Measurements from ENCODE around the gene TMEM40. TPM values are rescaled to one million over a fixed set of nuclear protein-coding genes. Genes with fewer than 3 reads are reported as not detected.

The TMEM40 gene
- total RNA-seq, 1 experiment from 2014 or later, result not detected

- no peak for DNase-seq
- Histone ChIP-seq H3K18ac (ENCODE audit: insufficient read length, low read depth, low read length) (no peak overlapping the region), H4K5ac (ENCODE audit: insufficient read length, low read depth, low read length) (no peak overlapping the region), H3K4me1 (ENCODE audit: insufficient read depth, low read length) (no peaks in the 10 kb centered on the region), H3K9me3 (ENCODE audit: control insufficient read depth, low read depth, low read length) (no peaks in the 10 kb centered on the region), H3K79me2 (ENCODE audit: insufficient read depth, low read length) (no peaks in the 10 kb centered on the region), H3K9ac (ENCODE audit: extremely low read depth, insufficient read length, low read length) (no peak overlapping the region), H3K23me2 (ENCODE audit: insufficient read length, low read depth, low read length, poor library complexity, severe bottlenecking) (no peaks in the 10 kb centered on the region), H2BK5ac (ENCODE audit: insufficient read length, low read length) (no peak overlapping the region), H3K79me1 (ENCODE audit: insufficient read depth, low read depth, low read length, poor library complexity, severe bottlenecking) (no peaks in the 10 kb centered on the region), H2BK12ac (ENCODE audit: insufficient read length, low read depth, low read length) (no peak overlapping the region), H3K4ac (ENCODE audit: low read depth, low read length) (no peak overlapping the region), H4K20me1 (ENCODE audit: control insufficient read depth, insufficient read depth, insufficient read length) (no peaks in the 10 kb centered on the region), H3K27me3 (ENCODE audit: insufficient read depth, low read length) (no peaks in the 10 kb centered on the region), H3K27ac (ENCODE audit: insufficient read length, low read depth, low read length) (no peak overlapping the region), H2BK120ac (ENCODE audit: low read depth, low read length, poor library complexity, severe bottlenecking) (no peak overlapping the region), H2AFZ (ENCODE audit: low read length) (no peak overlapping the region), H2AK5ac (ENCODE audit: insufficient read length, low read length) (no peak overlapping the region), H2BK20ac (ENCODE audit: low read depth, low read length, poor library complexity, severe bottlenecking) (no peak overlapping the region), H3K4me2 (ENCODE audit: insufficient read depth, insufficient read length, low read length) (no peak overlapping the region), H3K56ac (ENCODE audit: insufficient read length, low read depth, low read length) (no peak overlapping the region), H4K91ac (ENCODE audit: insufficient read length, low read depth, low read length) (peak overlapping the region; percentile 45), H4K8ac (replicated peaks; ENCODE audit: insufficient read length, low read depth, low read length) (no peak overlapping the region), H3T11ph (ENCODE audit: low read length) (no peak overlapping the region), H3K14ac (ENCODE audit: insufficient read depth, low read length) (peak overlapping the region; percentile 24; the same call in 1 of the 2 replicates), H2BK15ac (ENCODE audit: low read depth, low read length) (no peak overlapping the region), H3K23ac (ENCODE audit: insufficient read length, low read depth, low read length) (no peak overlapping the region)
- Mint-ChIP-seq H3K27me3 (ENCODE audit: low read depth) (peaks cover 1% of the 10 kb centered on the region; the same call in 1 of the 2 replicates), H3K36me3 (ENCODE audit: insufficient read depth in 1 of 3, low read depth in 3 of 3) (no peaks in the 10 kb centered on the region), H3K4me3 (no peak overlapping the region), H3K4me1 (peaks cover 5% of the 10 kb centered on the region in 2 experiments), H3K27ac (peak overlapping the region in 1 of 3 experiments; percentile 59; a peak in 1 of 7 replicates), H3K9me3 (no peaks in the 10 kb centered on the region)
- WGBS (ENCODE audit: extremely low coverage, insufficient read length, low lambda C conversion rate), result no CpG with 5 or more reads among the region's 6 CpGs
- TF ChIP-seq CTCF (conservative IDR thresholded peaks at IDR 0.05), result no peak
These were observed 7.5 kb upstream of the TMEM40 start for GRCh38 chr3:12766541-12766940.

Measured in H9 (cell line).